A549 treated with dexamethasone at 1 μM for 4 hours (cell line): ENCODE measurements around the gene PRUNE2. TPM values are rescaled to one million over a fixed set of nuclear protein-coding genes. Genes with fewer than 3 reads are reported as not detected.

Experiments
- total RNA-seq: library from RNA; stranded (reverse); fragments of 200-300 nt; extraction: Qiagen RNA extraction; gene quantifications from 5 replicates; pipeline ENCODE4 v1.2.3, GENCODE V29; 2022

The PRUNE2 gene, protein sequence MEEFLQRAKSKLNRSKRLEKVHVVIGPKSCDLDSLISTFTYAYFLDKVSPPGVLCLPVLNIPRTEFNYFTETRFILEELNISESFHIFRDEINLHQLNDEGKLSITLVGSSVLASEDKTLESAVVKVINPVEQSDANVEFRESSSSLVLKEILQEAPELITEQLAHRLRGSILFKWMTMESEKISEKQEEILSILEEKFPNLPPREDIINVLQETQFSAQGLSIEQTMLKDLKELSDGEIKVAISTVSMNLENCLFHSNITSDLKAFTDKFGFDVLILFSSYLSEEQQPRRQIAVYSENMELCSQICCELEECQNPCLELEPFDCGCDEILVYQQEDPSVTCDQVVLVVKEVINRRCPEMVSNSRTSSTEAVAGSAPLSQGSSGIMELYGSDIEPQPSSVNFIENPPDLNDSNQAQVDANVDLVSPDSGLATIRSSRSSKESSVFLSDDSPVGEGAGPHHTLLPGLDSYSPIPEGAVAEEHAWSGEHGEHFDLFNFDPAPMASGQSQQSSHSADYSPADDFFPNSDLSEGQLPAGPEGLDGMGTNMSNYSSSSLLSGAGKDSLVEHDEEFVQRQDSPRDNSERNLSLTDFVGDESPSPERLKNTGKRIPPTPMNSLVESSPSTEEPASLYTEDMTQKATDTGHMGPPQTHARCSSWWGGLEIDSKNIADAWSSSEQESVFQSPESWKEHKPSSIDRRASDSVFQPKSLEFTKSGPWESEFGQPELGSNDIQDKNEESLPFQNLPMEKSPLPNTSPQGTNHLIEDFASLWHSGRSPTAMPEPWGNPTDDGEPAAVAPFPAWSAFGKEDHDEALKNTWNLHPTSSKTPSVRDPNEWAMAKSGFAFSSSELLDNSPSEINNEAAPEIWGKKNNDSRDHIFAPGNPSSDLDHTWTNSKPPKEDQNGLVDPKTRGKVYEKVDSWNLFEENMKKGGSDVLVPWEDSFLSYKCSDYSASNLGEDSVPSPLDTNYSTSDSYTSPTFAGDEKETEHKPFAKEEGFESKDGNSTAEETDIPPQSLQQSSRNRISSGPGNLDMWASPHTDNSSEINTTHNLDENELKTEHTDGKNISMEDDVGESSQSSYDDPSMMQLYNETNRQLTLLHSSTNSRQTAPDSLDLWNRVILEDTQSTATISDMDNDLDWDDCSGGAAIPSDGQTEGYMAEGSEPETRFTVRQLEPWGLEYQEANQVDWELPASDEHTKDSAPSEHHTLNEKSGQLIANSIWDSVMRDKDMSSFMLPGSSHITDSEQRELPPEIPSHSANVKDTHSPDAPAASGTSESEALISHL (N-terminal part only)
- 0.02 to 0.13 TPM (median 0.10 TPM) in 4 of 5 replicates, not detected in the other for total RNA-seq

GRCh38 chr9:76905791-76906646 lies at the start of gene PRUNE2:
TSS of gene PRUNE2 (minus strand) at chr9:76906114. CDS start at chr9:76905963, 151 bp downstream.

DNA sequence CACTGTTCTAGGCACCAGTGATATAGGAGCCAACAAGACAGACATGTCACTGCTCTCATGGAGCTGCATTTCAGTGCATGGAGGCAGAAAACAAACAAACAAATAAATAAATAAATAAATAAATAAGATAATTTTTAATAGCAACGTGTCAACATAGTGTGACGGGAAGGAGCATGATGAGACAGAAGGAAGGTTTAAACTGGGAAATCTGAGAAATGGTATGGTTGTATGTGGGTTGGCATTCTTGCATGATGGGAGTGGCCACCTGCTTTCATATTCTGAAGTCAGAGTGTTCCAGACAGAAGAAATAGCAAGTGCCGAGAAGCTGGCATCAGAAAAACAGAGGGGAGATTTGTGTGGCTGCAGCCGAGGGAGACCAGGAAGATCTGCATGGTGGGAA lies 141.8 kb downstream of the PRUNE2 start, which contains the start of gene PCA3:
Gene PCA3, plus strand, starts transcription at position 301 of the 400 bp plus-strand sequence.

Other genes starting within 250 kb of the PRUNE2 start
- gene PCA3, start 141.7 kb downstream of the PRUNE2 start, total RNA-seq, result not detected in 5 replicates
- gene FOXB2, start 113.5 kb upstream of the PRUNE2 start, total RNA-seq, result not detected in 5 replicates